HG03432 (cell line): ENCODE results near the gene FSD2.
"Not testable (repeated sequence)": the region's sequence is repeated elsewhere in the genome, so short reads cannot be mapped to it uniquely, and the experiment has no call there.

Source experiments
- ATAC-seq: cut with Tn5 transposase; IDR thresholded peaks from one replicate; pipeline ENCODE4 v1.9.1; 2021; ENCODE audit warnings: mild to moderate bottlenecking, moderate library complexity; ENCODE audit not compliant: unreplicated experiment

FSD2 gene

DNA sequence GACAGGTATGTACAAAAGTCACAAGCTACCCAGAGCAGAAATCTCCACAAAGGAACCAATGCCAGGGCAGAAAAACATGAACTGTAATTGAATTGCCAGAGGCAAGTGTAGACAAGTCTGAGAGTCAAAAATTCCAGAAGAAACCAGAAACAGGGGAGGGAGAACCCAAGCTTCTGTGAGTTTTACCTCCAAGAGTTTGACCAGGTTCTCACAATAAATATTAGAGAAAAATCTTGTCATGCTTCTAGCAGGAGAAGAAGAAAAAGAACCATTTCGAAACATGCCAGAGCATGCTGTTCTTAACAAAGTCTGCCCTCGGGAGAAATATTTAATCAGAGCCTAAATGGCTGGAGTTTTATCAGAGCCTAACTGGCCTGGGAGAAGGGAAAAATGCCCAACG lies 63.7 kb downstream of the FSD2 start:
- ATAC-seq: no peak

DNA sequence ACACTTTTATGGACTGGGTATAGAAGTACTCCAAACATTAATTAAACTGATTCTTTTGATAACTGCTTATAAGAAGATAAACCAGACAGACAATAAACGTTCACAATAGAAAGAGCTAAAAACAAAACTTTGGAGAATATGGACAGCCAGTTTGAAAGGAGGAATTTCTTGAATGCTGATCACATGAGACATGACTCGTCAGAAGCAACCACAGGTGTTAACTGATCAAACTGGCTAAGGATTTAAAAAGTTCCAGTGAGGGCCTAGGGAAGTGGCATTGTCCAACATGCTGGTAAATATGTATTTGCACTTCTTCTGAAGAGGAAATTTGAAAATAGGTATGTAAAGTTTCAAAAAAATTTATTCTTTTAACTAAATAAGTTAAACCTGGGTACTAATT lies 66.8 kb downstream of the FSD2 start:
- ATAC-seq: no peak

DNA sequence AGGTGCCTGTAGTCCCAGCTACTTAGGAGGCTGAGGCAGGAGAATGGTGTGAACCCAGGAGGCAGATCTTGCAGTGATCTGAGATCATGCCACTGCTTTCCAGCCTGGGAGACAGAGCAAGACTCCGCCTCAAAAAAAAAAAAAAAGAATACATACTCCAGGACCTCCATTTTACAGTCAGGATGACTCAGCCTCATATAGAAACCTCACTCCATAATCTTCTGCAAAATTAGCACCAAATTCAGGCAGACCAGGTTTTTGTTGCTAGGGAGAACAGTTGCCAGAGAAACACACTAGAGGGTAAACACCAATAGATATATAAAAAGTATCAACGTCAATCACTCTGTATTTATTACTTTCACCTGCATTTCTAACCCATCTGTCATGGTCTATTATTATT lies 67.9 kb downstream of the FSD2 start:
- no peak for ATAC-seq

DNA sequence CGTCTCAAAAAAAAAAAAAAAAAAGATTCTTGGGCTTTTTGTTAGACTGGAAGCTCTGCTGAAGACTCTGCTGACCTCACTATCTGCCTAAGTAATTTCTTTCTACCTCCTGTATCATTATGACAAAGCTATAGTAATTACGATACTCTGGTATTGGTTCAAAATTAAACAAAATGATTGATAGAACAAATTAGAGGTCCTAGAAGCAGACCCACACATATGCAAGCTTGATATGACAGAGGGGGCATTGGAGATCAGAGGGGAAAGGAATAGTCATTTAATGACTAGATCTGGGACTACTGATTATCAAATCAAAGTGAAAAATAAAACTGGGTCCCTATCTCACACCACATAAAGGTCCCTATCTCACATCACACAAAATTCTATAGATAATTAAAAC lies 74.3 kb downstream of the FSD2 start:
- ATAC-seq: no peak

DNA sequence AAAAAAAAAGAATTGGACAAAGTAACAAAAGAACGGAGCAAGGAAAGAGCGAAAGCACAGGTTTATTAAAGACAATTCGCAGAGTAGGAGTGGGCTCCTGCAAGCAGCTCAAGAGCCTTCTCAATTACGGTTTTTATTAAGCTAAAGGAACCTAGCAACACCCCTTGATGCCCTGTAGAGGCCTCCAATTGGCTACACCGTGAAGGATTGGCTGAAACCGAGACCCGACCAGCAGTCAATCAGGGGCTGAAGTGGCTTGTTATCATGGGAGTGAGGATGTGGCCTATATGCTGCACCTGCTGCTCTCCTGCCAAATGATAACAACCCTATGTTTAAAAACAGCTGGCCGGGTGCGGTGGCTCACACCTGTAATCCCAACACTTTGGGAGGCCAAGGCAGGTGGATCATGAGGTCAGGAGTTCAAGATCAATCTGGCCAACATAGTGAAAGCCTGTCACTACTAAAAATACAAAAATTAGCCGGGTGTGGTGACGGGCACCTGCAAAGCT lies 75.8 kb downstream of the FSD2 start:
- ATAC-seq: no peak

DNA sequence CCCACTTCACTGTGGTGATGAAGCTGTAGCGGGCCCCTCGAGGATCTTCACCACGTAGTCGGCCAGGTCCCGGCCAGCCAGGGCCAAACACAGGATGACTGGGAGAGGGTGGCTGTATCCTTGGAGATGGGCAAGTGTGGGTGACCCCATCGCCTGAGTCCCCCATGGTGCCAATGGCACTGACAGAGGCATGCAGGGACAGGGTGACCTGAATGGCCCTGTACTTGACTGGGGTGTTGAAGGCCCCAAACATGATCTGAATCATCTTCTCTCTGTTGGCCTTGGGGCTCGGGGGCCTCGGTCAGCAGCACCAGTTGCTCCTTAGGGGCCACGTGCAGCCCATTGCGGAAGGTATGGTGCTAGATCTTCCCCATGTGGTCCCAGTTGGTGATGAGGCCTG lies 79.1 kb downstream of the FSD2 start:
- no peak for ATAC-seq

DNA sequence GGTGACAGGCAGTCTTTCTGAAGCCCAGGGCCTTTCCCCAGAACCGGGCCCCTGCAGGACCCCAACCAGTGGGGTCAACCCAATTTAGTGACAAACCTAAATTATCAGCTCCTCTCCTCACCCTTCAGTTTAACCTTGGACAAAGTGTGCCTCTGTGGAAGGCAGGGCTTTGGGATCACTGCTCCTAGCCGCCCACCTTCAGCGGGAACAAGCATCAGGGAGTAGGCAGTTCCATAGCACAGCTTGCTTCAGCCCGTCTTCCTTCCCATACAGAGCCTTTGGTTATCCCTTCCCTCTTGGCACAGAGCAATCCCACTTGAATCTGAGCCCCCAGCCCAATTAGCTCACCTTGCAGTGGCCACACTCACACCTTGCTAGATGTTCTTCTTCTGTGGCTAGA lies 90.9 kb downstream of the FSD2 start:
- ATAC-seq: no peak

DNA sequence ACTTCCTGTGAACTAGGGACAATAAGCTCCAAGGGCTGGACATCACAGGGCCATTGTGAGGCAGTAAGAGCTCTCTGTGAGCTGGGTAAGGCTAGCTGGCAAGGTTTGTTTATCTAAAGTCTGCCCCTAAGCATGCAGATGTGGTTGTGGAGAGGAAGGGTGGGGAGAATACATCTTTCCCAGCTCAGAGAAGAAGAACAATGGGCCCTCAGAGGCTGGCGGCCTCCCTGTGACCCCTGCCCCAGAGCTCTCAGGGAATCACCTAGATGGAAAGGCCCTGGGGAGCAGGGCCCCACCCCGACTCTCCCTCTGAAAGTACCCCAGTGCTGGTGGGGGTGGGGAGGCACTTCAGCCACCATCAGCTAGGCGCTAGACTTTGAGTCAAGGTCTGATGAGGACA lies 91.9 kb downstream of the FSD2 start:
- ATAC-seq: no peak

DNA sequence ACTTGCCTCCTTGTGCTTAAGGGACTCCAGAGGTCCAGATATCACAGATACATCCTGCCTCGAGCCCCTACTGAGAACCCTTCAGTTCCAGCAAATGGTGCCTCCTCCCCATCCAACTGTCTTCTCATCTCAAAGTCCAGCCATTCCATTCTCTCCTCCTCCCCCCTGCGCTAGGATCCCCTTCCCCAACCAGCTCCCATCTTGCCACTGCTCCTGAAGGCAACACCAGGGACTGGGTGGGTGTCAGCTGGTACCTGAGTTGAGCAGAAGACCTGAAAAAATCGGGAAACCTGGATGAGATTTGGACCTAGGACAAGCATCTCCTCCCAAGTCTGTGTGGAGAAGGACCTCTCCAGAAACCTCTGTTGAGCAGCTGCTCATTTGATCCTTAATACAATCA lies 93.8 kb downstream of the FSD2 start:
- no peak for ATAC-seq

DNA sequence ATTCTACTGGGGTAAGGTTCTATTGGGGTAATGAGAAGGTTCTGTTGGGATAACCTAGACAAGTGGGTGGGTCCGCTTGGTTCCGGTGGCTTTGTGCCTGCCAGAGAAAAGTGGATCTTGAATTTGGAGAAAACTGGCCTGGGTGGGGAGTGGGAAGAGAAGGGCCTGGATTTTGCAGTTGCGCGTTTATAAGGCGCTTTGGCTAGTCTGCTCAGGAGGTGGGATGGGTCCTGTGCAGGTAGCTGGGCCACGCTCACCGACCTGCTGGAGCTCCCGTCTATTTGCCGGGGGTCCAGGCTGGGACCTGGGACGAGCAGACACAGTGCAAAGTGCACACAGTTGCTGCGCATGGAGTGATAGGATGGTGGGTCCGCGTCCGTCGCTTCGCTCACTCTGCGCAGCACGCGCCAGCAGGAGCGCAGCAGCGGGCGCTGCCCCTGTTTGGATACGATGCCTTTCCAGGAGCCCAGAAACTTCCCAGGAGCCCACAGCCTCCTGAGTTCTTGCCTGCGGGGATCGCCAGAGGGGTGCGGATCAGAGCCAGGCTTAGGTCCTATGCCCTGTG lies 94.9 kb downstream of the FSD2 start:
- ATAC-seq: no peak

DNA sequence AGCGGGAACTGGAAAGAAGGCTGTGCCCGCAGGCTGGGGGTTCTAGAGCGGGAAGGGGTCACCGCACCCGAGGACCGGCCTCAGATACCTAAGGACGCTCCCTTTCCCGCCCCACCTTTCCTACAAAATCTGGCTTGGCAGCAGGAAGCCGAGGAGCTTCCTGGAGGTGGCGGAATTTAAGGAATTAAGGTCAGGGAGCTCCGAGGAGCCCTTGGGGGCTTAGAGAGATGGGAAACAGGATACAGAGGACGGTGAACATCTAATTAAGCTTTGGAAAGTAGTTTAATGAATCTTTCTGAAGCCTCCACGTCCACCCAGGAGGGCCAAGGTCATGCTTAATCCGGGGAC lies 95.7 kb downstream of the FSD2 start:
- no peak for ATAC-seq

DNA sequence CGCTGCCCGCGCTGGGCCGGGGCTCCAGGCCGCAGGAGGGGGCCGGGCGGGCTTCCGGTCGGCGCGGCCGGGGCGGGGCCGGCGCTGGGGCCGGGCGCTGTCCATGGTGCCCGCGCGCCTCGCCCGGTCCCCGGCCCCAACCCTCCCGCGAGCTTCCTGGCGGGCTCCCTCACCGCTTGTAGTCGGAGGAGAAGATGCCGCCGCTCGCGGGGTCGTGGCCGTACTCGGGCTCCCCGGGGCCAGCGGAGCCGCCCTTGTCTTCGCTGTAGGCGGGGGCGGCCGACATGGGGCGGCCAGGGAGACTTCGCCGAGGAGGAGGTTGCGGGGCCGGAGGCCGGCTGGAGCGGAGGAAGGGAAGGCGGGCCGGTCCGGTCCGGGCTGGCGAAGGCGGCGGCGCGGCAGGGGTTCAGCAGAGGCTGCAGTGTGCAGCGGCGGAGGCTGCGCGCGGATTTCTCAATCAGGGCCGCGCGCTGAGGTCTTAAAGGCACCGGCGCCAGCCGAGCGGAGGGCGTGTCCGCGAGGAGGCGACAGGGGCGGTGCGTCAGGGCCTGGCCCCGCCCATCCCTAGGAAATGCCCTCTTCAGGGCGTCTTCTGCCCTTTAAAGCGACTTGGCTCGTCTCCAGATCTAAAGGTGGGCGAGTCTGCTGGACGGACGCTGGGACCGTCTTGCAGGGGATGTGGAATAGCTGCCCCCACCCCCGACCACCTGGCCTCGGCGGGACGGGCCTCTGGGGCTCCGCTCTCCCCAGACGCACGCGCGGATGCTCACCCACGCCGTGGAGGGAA lies 96.3 kb downstream of the FSD2 start, which contains the start of gene AP3B2:
AP3B2 (minus strand) TSS at position 455 of the 787 bp plus-strand sequence; CDS start at position 286, 169 bp downstream.
- ATAC-seq: peak; percentile 94

DNA sequence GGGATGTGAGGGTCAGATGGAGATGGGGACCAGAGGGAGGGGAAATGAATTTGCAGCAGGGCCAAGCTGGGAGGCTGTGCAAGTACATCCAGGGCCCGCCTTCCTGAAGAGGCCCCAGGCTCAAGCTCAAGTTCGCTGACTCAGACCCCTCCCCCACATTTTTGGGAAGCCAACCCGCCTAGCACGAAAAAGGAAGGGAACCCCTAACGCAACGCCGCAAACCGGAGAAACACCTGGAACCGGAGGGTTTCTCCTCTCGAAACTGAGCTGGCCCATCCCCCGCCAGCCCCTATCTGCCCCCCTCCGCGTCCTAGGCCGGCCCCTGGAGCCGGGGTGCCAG lies 96.8 kb downstream of the FSD2 start:
- ATAC-seq: no peak

DNA sequence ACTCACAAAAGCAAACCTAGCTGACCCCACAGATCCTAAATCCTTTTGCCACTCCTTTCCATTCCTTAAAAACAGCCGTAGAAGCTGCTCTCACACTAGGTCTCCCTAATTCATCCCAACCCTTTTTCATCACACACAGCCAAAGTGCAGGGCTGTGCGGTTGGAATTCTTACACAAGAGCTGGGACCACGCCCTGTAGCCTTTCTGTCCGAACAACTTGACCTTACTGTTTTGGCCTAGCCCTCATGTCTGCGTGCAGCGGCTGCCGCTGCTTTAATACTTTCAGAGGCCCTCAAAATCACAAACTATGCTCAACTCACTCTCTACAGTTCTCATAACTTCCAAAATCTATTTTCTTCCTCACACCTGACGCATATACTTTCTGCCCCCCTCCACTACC lies 100.0 kb downstream of the FSD2 start:
- ATAC-seq: not testable (repeated sequence)
